A549 (cell line): ENCODE data around the gene KCNJ1.

ENCODE experiments used
- CEBPB ChIP-seq, 2 experiments: fragments of >200 bp in 1 of 2; sonication (Bioruptor Twin) in 1 of 2; formaldehyde crosslinking in 1 of 2; IDR thresholded peaks; 2 replicates each; pipeline ENCODE4 v1.6.1; 2012 to 2016
- FOSL2 ChIP-seq, 2 experiments: fragments of 450-650 bp in 1 of 2; fragments of >200 bp in 1 of 2; sonication (Bioruptor Twin) in 1 of 2; formaldehyde crosslinking; IDR thresholded peaks; 2 replicates each; pipeline versions ENCODE4 v1.5.0 to v1.6.1; 2016 to 2020; ENCODE audit warnings: mild to moderate bottlenecking in 1 of 2, moderate library complexity in 1 of 2
- JUN ChIP-seq, 2 experiments: fragments of >200 bp; sonication (Bioruptor Twin); formaldehyde crosslinking; IDR thresholded peaks; 2 replicates in 1 of 2; 3 replicates in 1 of 2; pipeline ENCODE4 v1.6.1; 2016 to 2017
- JUNB ChIP-seq: fragments of >200 bp; sonication (Bioruptor Twin); formaldehyde crosslinking; IDR thresholded peaks from 2 replicates; pipeline ENCODE4 v1.6.1; 2016
- KDM1A ChIP-seq: fragments of 200-600 bp; sonication (generic); IDR thresholded peaks from 2 replicates; pipeline ENCODE4 v1.6.1; 2016; ENCODE audit warnings: low read depth, mild to moderate bottlenecking
- MAZ ChIP-seq: fragments of 150-350 bp; IDR thresholded peaks from 2 replicates; pipeline ENCODE4 v1.6.1; 2014; ENCODE audit warnings: antibody characterized with exemption, low read depth, low read length, borderline replicate concordance
- POLR2AphosphoS2 ChIP-seq: conservative IDR thresholded peaks from 2 replicates; pipeline ENCODE4 v1.6.1; 2012; ENCODE audit warnings: low read length, improper control_type of control experiment, inconsistent platforms
- RAD21 ChIP-seq, 2 experiments: fragments of >200 bp in 1 of 2; sonication (Bioruptor Twin) in 1 of 2; formaldehyde crosslinking in 1 of 2; IDR thresholded peaks in 1 of 2; conservative IDR thresholded peaks in 1 of 2; 2 replicates in 1 of 2; 3 replicates in 1 of 2; pipeline ENCODE4 v1.6.1; 2012 to 2018; ENCODE audit warnings: inconsistent platforms in 1 of 2
- RFX5 ChIP-seq: fragments of 450-650 bp; IDR thresholded peaks from 2 replicates; pipeline ENCODE4 v1.7.1; 2014; ENCODE audit warnings: antibody characterized with exemption, mild to moderate bottlenecking, moderate library complexity
- RNF2 ChIP-seq: fragments of 200-600 bp; sonication (generic); IDR thresholded peaks from 2 replicates; pipeline ENCODE4 v1.6.1; 2016; ENCODE audit warnings: low read depth, mild to moderate bottlenecking, antibody characterized with exemption, moderate library complexity, borderline replicate concordance
- TF ChIP-seq, protein P1 (sequence below): fragments of >200 bp; sonication (Bioruptor Twin); formaldehyde crosslinking; IDR thresholded peaks from 3 replicates; pipeline ENCODE4 v1.5.1; 2016
- TF ChIP-seq, protein P2 (sequence below): IDR thresholded peaks from 2 replicates; pipeline ENCODE4 v1.6.1; 2012; ENCODE audit warnings: low read depth, borderline replicate concordance
- TF ChIP-seq, protein P3 (sequence below): IDR thresholded peaks from 2 replicates; pipeline ENCODE4 v1.6.1; 2012
- TF ChIP-seq, protein P4 (sequence below): fragments of 200-600 bp; sonication (generic); IDR thresholded peaks from 2 replicates; pipeline ENCODE4 v1.6.1; 2016; ENCODE audit warnings: antibody characterized with exemption, mild to moderate bottlenecking, moderate library complexity

DNA sequence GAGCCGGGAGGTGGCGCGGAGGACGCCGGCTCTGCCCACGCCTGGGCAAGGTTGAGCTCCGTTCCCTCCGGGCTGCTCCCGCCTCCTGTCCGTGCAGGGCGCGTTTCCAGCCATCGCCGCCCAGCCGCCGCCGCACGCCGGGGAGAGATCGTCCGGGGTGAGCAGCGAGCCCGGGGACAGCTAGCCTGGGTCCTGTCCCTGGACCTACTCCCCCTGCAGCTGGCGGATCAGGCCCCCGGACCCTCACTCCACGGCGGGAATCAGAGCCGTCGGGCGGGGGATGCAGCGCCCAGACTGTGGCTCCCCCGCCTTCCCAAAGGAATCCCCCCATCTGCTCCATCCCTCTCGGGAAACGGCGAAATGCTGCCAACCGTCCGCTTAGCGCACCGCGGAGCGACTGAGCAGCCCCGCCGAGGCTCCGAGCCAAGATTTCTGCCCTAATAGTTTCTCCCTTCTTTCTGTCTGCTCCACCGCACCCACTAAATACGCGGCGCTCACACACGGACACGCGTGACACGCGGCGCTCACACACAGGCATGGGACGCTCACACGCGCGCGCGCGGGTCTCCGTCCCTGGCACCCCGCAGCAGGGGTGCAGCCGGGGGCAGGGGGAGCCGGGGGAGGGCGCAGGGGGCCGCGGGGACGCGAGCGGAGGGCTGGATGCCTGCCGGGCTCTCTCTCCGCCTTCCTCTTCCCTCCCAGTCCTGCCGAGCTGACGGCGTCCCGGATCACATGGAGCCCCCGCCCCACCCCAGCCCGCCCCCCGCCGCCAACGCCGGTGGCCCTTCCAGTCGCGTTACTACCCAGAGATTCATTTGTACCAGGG lies 23.7 kb upstream of the KCNJ1 start, which contains the start of gene KCNJ5:
- TF ChIP-seq, protein P1, sequence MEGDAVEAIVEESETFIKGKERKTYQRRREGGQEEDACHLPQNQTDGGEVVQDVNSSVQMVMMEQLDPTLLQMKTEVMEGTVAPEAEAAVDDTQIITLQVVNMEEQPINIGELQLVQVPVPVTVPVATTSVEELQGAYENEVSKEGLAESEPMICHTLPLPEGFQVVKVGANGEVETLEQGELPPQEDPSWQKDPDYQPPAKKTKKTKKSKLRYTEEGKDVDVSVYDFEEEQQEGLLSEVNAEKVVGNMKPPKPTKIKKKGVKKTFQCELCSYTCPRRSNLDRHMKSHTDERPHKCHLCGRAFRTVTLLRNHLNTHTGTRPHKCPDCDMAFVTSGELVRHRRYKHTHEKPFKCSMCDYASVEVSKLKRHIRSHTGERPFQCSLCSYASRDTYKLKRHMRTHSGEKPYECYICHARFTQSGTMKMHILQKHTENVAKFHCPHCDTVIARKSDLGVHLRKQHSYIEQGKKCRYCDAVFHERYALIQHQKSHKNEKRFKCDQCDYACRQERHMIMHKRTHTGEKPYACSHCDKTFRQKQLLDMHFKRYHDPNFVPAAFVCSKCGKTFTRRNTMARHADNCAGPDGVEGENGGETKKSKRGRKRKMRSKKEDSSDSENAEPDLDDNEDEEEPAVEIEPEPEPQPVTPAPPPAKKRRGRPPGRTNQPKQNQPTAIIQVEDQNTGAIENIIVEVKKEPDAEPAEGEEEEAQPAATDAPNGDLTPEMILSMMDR, result no peak
- TF ChIP-seq POLR2AphosphoS2 (no peak), JUNB (no peak), CEBPB (IDR thresholded peaks at IDR 0.05) (no peak), JUN (IDR thresholded peaks at IDR 0.05) (no peak), RNF2 (no peak), MAZ (no peak), FOSL2 (IDR thresholded peaks at IDR 0.05) (no peak), FOSL2 (CRISPR knock-in tag; IDR thresholded peaks at IDR 0.05) (no peak), RAD21 (conservative IDR thresholded peaks at IDR 0.05 in 1 of 2, IDR thresholded peaks at IDR 0.05 in 1 of 2) (no peak), KDM1A (no peak), RFX5 (no peak)
- TF ChIP-seq, protein P2, sequence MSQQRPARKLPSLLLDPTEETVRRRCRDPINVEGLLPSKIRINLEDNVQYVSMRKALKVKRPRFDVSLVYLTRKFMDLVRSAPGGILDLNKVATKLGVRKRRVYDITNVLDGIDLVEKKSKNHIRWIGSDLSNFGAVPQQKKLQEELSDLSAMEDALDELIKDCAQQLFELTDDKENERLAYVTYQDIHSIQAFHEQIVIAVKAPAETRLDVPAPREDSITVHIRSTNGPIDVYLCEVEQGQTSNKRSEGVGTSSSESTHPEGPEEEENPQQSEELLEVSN, result no peak
- TF ChIP-seq, protein P3, sequence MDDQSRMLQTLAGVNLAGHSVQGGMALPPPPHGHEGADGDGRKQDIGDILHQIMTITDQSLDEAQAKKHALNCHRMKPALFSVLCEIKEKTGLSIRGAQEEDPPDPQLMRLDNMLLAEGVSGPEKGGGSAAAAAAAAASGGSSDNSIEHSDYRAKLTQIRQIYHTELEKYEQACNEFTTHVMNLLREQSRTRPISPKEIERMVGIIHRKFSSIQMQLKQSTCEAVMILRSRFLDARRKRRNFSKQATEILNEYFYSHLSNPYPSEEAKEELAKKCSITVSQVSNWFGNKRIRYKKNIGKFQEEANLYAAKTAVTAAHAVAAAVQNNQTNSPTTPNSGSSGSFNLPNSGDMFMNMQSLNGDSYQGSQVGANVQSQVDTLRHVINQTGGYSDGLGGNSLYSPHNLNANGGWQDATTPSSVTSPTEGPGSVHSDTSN, result no peak
- TF ChIP-seq, protein P4, sequence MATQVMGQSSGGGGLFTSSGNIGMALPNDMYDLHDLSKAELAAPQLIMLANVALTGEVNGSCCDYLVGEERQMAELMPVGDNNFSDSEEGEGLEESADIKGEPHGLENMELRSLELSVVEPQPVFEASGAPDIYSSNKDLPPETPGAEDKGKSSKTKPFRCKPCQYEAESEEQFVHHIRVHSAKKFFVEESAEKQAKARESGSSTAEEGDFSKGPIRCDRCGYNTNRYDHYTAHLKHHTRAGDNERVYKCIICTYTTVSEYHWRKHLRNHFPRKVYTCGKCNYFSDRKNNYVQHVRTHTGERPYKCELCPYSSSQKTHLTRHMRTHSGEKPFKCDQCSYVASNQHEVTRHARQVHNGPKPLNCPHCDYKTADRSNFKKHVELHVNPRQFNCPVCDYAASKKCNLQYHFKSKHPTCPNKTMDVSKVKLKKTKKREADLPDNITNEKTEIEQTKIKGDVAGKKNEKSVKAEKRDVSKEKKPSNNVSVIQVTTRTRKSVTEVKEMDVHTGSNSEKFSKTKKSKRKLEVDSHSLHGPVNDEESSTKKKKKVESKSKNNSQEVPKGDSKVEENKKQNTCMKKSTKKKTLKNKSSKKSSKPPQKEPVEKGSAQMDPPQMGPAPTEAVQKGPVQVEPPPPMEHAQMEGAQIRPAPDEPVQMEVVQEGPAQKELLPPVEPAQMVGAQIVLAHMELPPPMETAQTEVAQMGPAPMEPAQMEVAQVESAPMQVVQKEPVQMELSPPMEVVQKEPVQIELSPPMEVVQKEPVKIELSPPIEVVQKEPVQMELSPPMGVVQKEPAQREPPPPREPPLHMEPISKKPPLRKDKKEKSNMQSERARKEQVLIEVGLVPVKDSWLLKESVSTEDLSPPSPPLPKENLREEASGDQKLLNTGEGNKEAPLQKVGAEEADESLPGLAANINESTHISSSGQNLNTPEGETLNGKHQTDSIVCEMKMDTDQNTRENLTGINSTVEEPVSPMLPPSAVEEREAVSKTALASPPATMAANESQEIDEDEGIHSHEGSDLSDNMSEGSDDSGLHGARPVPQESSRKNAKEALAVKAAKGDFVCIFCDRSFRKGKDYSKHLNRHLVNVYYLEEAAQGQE, result no peak
